IPS-18a (cell line): ENCODE data around the gene CDC45.

Experiments
- H3K27ac ChIP-seq: one replicate; pipeline ENCODE4 v1.5.1; 2013; ENCODE audit warnings: low read length
- H3K27me3 ChIP-seq: one replicate; pipeline ENCODE4 v1.6.1; 2013; ENCODE audit warnings: mild to moderate bottlenecking, low read length; ENCODE audit not compliant: control insufficient read depth, insufficient read depth
- H3K36me3 ChIP-seq: one replicate; pipeline ENCODE4 v1.6.1; 2013; ENCODE audit warnings: low read depth, low read length; ENCODE audit not compliant: control insufficient read depth
- H3K4me1 ChIP-seq: one replicate; pipeline ENCODE4 v1.6.1; 2013; ENCODE audit warnings: low read depth, low read length; ENCODE audit not compliant: control insufficient read depth
- H3K4me3 ChIP-seq: one replicate; pipeline ENCODE4 v1.5.1; 2013; ENCODE audit warnings: low read length
- H3K9ac ChIP-seq: one replicate; pipeline ENCODE4 v1.6.1; 2013; ENCODE audit warnings: mild to moderate bottlenecking, low read length, moderate library complexity
- H3K9me3 ChIP-seq: one replicate; pipeline ENCODE4 v1.6.1; 2013; ENCODE audit warnings: low read depth, low read length; ENCODE audit not compliant: control insufficient read depth

The CDC45 gene

DNA sequence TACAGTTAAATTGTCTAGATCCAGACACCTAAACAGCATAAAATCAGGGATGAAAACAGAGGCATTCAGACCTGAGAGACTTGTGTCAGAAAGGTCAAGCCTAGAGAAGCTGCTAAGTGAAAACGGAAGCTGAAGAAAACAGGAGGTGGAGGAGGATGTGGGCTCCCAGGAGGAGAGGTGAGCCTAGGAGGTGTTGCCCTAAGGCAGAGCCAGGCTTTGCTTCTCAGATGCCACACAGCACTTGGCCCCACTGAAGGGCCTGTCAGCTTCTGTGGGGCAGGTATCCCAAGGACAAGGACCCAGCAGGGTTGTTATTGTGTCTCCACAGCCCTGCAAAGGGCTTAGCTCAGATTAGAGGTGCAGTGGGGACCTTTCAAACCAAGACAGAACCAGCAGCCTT, 15.2 kb upstream of the CDC45 start:
- H3K4me3 ChIP-seq = no peak overlapping the region
- H3K27me3 ChIP-seq = no peaks in the 10 kb centered on the region
- H3K4me1 ChIP-seq = no peaks in the 10 kb centered on the region
- no peaks in the 10 kb centered on the region for H3K9me3 ChIP-seq
- no peak overlapping the region for H3K27ac ChIP-seq
- peaks cover 69% of the 10 kb centered on the region for H3K36me3 ChIP-seq
- no peak overlapping the region for H3K9ac ChIP-seq

DNA sequence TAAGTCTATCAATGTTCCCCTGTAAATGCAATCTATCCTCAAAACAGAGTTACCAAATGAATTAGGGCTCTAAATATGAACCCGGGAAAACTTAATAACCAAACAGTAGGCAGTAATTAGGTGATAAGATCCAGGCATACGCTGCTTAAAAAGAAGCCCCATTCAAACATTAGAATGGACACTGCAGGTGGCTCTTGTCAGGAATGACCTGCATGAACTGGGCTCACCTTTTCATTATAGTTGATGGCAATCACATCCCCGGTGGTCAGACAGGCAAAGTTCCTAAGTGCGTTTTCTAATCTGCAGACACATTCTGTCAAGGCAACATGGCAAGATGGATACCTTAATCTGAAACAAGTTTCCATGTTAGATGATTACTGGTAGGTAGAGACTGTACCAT, 14.7 kb upstream of the CDC45 start:
- Histone ChIP-seq H3K27me3 (no peaks in the 10 kb centered on the region), H3K4me1 (no peaks in the 10 kb centered on the region), H3K9me3 (no peaks in the 10 kb centered on the region), H3K9ac (no peak overlapping the region), H3K4me3 (no peak overlapping the region), H3K27ac (no peak overlapping the region), H3K36me3 (peaks cover 73% of the 10 kb centered on the region)

DNA sequence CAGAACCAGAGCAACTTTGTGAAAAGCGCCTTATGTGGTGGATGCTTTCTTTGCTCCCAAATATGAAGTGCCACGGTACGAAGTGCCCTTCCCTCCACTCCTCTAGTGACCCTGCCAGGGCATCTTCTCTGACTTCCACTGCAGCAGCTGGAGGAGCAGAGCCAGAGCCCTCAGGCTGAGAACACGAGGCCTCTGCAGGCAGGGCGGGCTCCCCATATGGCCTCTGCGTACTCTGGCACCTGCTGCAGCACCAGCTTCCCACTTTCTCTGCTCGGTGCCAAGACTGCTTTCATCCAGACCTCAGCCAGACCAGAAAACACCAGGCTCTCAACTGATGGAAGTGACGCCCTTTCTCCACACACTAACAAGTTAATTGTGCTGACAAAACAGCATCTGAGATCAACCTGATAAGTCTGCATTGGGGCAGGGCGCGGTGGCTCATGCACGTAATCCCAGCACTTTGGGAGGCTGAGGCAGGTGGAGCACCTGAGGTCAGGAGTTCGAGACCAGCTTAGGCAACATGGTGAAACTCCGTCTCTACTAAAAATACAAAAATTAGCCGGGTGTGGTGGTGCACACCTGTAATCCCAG, 13.5 kb upstream of the CDC45 start:
- no peak overlapping the region for H3K9ac ChIP-seq
- H3K27ac ChIP-seq = no peak overlapping the region
- H3K4me1 ChIP-seq = no peaks in the 10 kb centered on the region
- no peaks in the 10 kb centered on the region for H3K9me3 ChIP-seq
- no peak overlapping the region for H3K4me3 ChIP-seq
- H3K36me3 ChIP-seq = peaks cover 76% of the 10 kb centered on the region
- H3K27me3 ChIP-seq = no peaks in the 10 kb centered on the region

DNA sequence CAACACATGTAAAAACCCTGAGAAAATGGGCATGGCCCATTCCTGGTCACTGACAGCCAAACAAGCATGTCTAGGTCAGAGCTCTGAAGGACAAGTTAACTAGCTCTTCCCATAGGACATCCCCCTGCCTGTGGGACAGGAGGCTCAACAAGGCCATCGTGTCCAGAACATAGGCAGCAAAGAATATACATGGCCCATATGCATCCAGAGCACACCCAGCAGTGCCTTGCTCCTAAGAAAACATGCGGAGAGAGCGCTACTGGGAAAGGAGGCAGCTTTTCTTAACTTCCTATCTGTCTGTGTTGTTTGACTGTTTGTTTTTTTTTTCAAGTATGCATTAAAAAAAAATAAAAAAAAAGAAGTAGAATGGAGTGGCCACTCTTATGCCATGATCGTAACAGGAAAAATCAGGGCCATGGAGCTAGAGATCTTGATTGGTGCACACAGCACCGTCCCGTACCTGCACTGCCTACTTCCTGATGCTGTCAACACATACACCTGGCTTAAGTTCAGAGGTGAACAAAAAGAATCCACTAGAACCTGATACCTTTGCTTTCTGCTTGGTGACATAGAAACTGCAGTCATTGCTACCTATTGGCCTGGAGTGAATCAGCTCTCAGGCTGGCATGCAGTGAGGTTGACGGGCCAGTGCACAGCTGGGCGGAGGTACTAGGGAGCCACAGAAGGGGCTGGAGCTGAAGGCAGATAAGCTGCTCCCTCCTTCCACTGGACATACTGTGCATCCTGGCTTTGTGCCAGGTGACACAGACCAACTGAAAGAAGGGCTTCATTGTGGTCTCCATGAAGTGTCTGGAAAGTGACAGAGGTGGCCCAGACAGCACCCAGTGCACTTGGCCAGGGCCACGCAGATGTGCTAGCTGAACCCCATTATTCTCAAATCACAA, 12.6 kb upstream of the CDC45 start:
- no peak overlapping the region for H3K27ac ChIP-seq
- no peaks in the 10 kb centered on the region for H3K9me3 ChIP-seq
- H3K27me3 ChIP-seq = no peaks in the 10 kb centered on the region
- no peak overlapping the region for H3K4me3 ChIP-seq
- H3K36me3 ChIP-seq = peaks cover 76% of the 10 kb centered on the region
- no peak overlapping the region for H3K9ac ChIP-seq
- H3K4me1 ChIP-seq = no peaks in the 10 kb centered on the region

DNA sequence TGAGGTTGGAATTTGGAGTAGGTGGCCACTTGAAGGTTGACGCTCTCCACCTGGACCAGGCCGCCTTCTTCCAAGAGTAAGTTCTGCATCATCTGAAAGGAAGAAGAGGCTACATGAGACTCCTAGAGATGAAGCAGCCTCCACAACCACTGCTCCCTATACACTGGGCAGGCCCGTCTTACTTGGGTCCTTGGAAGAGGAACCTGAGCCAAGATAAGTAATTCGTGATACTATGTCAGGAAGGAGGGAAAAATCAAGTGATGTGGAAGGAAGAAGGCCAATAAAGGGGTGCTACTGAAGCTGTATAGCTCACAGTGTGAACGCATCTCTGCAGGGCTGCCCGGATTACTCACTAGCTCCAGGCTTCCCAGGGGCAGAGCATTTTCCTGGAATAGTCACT, 11.8 kb upstream of the CDC45 start:
- Histone ChIP-seq H3K27me3 (no peaks in the 10 kb centered on the region), H3K9ac (no peak overlapping the region), H3K4me1 (no peaks in the 10 kb centered on the region), H3K9me3 (no peaks in the 10 kb centered on the region), H3K36me3 (peaks cover 78% of the 10 kb centered on the region), H3K27ac (no peak overlapping the region), H3K4me3 (no peak overlapping the region)

DNA sequence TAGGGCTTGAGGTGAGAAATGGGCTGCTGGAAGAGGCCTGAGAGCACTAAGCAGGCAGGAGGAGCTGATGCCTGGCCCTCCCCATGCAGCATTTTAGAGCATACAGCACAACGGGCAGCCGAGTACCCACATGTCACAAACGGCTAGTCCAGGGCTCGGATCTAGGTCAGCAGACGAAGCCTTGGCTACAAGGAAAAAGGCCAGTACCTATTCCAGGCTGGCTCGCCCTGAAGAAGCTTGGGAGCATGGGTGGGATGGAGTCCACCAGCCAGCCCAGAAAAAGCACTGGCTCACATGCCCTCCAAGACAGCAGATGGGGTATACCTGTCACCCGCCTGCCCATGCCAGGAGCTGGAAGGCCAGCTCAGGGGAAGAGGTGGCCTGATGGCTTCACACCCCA, 10.3 kb upstream of the CDC45 start:
- Histone ChIP-seq H3K36me3 (peaks cover 83% of the 10 kb centered on the region), H3K4me1 (no peaks in the 10 kb centered on the region), H3K9me3 (no peaks in the 10 kb centered on the region), H3K9ac (no peak overlapping the region), H3K27me3 (no peaks in the 10 kb centered on the region), H3K4me3 (no peak overlapping the region), H3K27ac (no peak overlapping the region)

DNA sequence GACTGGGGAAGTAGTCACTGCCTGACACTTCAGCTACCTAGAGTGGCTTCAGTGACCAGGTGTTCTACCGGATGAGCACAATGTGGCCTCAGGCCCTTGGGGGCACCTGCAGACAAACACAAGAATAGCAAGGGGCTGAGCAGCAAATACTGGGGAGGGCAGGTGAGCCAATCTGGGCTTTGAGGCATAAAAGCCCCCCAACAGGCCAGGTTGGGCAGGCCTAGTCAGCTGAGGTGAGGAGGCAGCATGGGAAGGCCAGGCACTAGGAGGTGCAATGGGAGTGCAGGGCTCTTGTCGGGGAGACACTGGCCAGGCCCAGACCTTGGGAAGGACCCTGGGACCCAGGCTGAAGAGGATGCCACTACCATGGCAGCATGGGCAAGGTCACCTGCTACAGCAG, 9.7 kb upstream of the CDC45 start:
- Histone ChIP-seq H3K36me3 (peaks cover 77% of the 10 kb centered on the region), H3K9me3 (no peaks in the 10 kb centered on the region), H3K4me3 (no peak overlapping the region), H3K27me3 (no peaks in the 10 kb centered on the region), H3K4me1 (no peaks in the 10 kb centered on the region), H3K9ac (no peak overlapping the region), H3K27ac (no peak overlapping the region)

DNA sequence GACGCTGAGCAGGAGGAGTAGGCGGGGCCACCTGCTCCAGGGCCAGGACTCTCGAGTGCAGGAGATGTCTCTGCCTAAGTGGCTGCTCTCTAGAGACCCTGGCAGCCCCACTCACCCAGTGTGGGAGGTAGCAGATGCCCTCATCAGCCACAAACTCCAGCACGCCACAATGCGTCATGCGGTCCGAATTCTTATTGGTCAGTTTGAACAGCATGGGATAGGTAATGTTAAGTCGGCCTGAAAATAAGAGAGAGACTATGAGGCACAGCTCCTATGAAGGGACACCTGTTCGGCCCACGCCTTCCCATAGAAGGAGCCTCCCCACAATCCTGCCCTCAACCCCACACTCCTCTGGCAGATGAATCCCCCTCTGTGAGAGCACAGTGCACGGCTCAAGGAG, 8.1 kb upstream of the CDC45 start:
- peaks cover 62% of the 10 kb centered on the region for H3K36me3 ChIP-seq
- H3K27me3 ChIP-seq = no peaks in the 10 kb centered on the region
- H3K4me3 ChIP-seq = no peak overlapping the region
- no peaks in the 10 kb centered on the region for H3K4me1 ChIP-seq
- H3K9me3 ChIP-seq = no peaks in the 10 kb centered on the region
- no peak overlapping the region for H3K27ac ChIP-seq
- no peak overlapping the region for H3K9ac ChIP-seq

DNA sequence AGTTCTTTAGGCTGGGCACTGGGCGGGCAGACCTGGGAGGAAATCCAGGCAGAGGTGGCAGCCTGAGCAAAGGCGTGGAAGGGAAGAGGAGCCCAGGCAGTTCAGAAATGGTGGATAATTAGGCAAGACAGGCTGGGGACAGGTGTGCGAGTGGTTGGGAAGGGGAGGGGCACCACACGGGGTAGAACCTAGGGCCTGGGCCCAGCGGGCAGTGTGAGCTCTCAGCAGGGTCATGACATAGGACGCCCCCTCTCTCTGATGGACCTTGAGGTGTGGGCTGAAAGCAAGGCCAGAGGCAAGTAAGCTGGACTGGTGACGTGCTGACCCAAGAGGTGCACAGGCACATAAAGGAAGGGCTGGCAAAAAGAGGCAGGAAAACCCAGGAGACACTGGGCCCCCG, 7.5 kb upstream of the CDC45 start:
- H3K36me3 ChIP-seq = peaks cover 57% of the 10 kb centered on the region
- no peak overlapping the region for H3K9ac ChIP-seq
- H3K9me3 ChIP-seq = no peaks in the 10 kb centered on the region
- H3K4me3 ChIP-seq = no peak overlapping the region
- H3K4me1 ChIP-seq = no peaks in the 10 kb centered on the region
- H3K27ac ChIP-seq = no peak overlapping the region
- H3K27me3 ChIP-seq = no peaks in the 10 kb centered on the region

DNA sequence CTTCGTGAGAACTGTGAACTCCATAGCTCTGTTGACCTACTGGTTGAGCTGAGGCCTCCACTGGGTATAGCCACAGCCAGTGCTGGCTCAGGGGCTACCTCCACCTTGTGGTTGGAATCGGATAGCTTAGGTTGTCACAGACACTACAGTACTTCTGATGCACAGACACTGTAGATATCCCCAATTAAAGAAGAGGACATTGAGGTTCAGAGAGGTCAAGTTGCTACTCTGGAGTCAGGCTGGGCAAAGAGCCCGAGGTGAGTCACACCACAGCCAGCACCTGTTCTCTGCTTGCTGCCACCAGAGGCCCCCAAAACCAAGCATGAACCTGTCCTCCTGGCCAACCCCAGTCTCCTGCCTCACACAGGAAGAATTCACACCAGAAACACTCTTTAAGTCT, 6.1 kb upstream of the CDC45 start:
- H3K9me3 ChIP-seq = no peaks in the 10 kb centered on the region
- H3K4me1 ChIP-seq = peaks cover 5% of the 10 kb centered on the region
- H3K36me3 ChIP-seq = peaks cover 43% of the 10 kb centered on the region
- H3K9ac ChIP-seq = no peak overlapping the region
- no peak overlapping the region for H3K4me3 ChIP-seq
- H3K27me3 ChIP-seq = no peaks in the 10 kb centered on the region
- H3K27ac ChIP-seq = no peak overlapping the region

DNA sequence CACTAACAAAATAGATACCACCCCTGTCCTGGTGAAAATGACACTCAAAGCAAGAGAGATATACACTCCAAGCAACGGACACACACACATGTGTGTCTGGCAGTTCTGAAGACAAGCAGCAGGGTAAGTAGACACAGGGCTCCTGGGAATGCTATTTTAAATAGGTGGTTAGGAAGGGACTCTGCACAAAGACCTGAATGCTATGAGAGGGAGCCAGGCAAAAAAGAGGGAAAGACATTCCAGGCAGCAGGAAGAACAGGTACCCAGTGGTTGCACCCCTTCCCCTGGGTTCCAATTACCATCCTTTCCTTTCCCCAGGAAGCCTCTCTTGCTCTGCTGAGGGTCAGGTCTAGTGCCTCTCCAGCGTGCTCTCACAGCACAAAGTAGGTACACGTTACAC, 3.7 kb upstream of the CDC45 start:
- Histone ChIP-seq H3K4me3 (no peak overlapping the region), H3K36me3 (peaks cover 24% of the 10 kb centered on the region), H3K9me3 (no peaks in the 10 kb centered on the region), H3K4me1 (peaks cover 5% of the 10 kb centered on the region), H3K9ac (no peak overlapping the region), H3K27me3 (no peaks in the 10 kb centered on the region), H3K27ac (no peak overlapping the region)
